H7 (cell line): ENCODE results near the gene XXYLT1. TPM values are rescaled to one million over a fixed set of nuclear protein-coding genes. Genes with fewer than 3 reads are reported as not detected.
"Not testable (repeated sequence)": the region's sequence is repeated elsewhere in the genome, so short reads cannot be mapped to it uniquely, and the experiment has no call there.

Experiments
- DNase-seq: peaks from one replicate; pipeline ENCODE4 v3.0.0; 2012
- H3K27me3 ChIP-seq: 2 replicates; pipeline ENCODE4 v1.6.0; 2011; ENCODE audit warnings: mild to moderate bottlenecking, low read length; ENCODE audit not compliant: control insufficient read depth, insufficient read depth
- H3K36me3 ChIP-seq: replicated peaks from 2 replicates; pipeline ENCODE4 v1.5.1; 2011; ENCODE audit warnings: low read length; ENCODE audit not compliant: control insufficient read depth, insufficient read depth
- H3K4me3 ChIP-seq: 2 replicates; pipeline ENCODE4 v1.5.1; 2011; ENCODE audit warnings: low read depth, mild to moderate bottlenecking, control low read depth, low read length, moderate library complexity; ENCODE audit not compliant: insufficient read depth
- total RNA-seq: library from RNA; depleted of rRNA; stranded (reverse); fragments of >200 nt; shearing (Covaris generic); gene quantifications from 2 replicates; pipeline ENCODE4 v1.2.3, GENCODE V29; 2014

The XXYLT1 gene
- total RNA-seq, 1 experiment from 2014 or later: 40.9 TPM

GRCh38 chr3:195236801-195237570 lies 34.0 kb downstream of the XXYLT1 start:
- DNase-seq: peak; percentile 5
- Histone ChIP-seq H3K4me3 (no peak overlapping the region), H3K36me3 (no peaks in the 10 kb centered on the region; the same call in 1 of the 2 replicates), H3K27me3 (no peaks in the 10 kb centered on the region)

GRCh38 chr3:195236076-195236798 lies 34.7 kb downstream of the XXYLT1 start:
- DNase-seq: no peak
- Histone ChIP-seq H3K4me3 (no peak overlapping the region), H3K36me3 (no peaks in the 10 kb centered on the region; the same call in 1 of the 2 replicates), H3K27me3 (no peaks in the 10 kb centered on the region)

- H3K4me3 ChIP-seq: no peak overlapping the region
- H3K27me3 ChIP-seq: no peaks in the 10 kb centered on the region
- peaks cover 4% of the 10 kb centered on the region for H3K36me3 ChIP-seq
- no peak for DNase-seq
These were observed 40.7 kb downstream of the XXYLT1 start for GRCh38 chr3:195230244-195230643.

GRCh38 chr3:195228886-195229285 lies 42.1 kb downstream of the XXYLT1 start:
- H3K27me3 ChIP-seq, H3K36me3 ChIP-seq, DNase-seq, H3K4me3 ChIP-seq: not testable (repeated sequence)

GRCh38 chr3:195227871-195228270 lies 43.1 kb downstream of the XXYLT1 start:
- Histone ChIP-seq H3K36me3 (peaks cover 6% of the 10 kb centered on the region), H3K4me3 (no peak overlapping the region), H3K27me3 (no peaks in the 10 kb centered on the region)
- DNase-seq: no peak

- Histone ChIP-seq H3K4me3 (no peak overlapping the region), H3K27me3 (no peaks in the 10 kb centered on the region), H3K36me3 (peaks cover 6% of the 10 kb centered on the region)
- DNase-seq: no peak
These were observed 44.0 kb downstream of the XXYLT1 start for GRCh38 chr3:195226900-195227447.

GRCh38 chr3:195226445-195226844 lies 44.5 kb downstream of the XXYLT1 start:
- Histone ChIP-seq H3K27me3 (no peaks in the 10 kb centered on the region), H3K36me3 (peaks cover 6% of the 10 kb centered on the region), H3K4me3 (no peak overlapping the region)
- DNase-seq: no peak

GRCh38 chr3:195224980-195225580 lies 45.9 kb downstream of the XXYLT1 start:
- Histone ChIP-seq H3K4me3 (no peak overlapping the region), H3K27me3 (no peaks in the 10 kb centered on the region), H3K36me3 (peaks cover 6% of the 10 kb centered on the region)
- no peak for DNase-seq

GRCh38 chr3:195224156-195224979 lies 46.6 kb downstream of the XXYLT1 start:
- DNase-seq: no peak
- Histone ChIP-seq H3K36me3 (peaks cover 6% of the 10 kb centered on the region), H3K4me3 (no peak overlapping the region), H3K27me3 (no peaks in the 10 kb centered on the region)

- no peak for DNase-seq
- Histone ChIP-seq H3K27me3 (no peaks in the 10 kb centered on the region), H3K4me3 (no peak overlapping the region), H3K36me3 (peaks cover 6% of the 10 kb centered on the region)
These were observed 48.9 kb downstream of the XXYLT1 start for GRCh38 chr3:195221876-195222617.

- no peak for DNase-seq
These were observed 49.7 kb downstream of the XXYLT1 start for GRCh38 chr3:195221015-195221853.

GRCh38 chr3:195219351-195220230 lies 51.4 kb downstream of the XXYLT1 start:
- no peak for DNase-seq
- no peaks in the 10 kb centered on the region for H3K27me3 ChIP-seq

More at GRCh38 chr3:195221015-195221853, 49.7 kb downstream of the XXYLT1 start:
- Histone ChIP-seq H3K27me3 (no peaks in the 10 kb centered on the region), H3K36me3 (peaks cover 4% of the 10 kb centered on the region), H3K4me3 (no peak overlapping the region)

More at GRCh38 chr3:195219351-195220230, 51.4 kb downstream of the XXYLT1 start:
- Histone ChIP-seq H3K4me3 (no peak overlapping the region), H3K36me3 (no peaks in the 10 kb centered on the region)
